ENCODE results near the gene ARL6IP4.

GRCh38 chr12:122976648-122976975 lies 3.9 kb upstream of the ARL6IP4 start:
- TF ChIP-seq CTCF (IDR thresholded peaks at IDR 0.05) (no peak), POLR2A (IDR thresholded peaks at IDR 0.05) (no peak)
